Hematopoietic multipotent progenitor cell treated with erythropoietin and hydrocortisone succinate and interleukin-3 and kit ligand, for 17 days (in vitro differentiated cells): ENCODE measurements around the gene IRF7.
A peak's percentile ranks its signal among the peaks of the same experiment; 100 is the strongest.

Experiments
- DNase-seq: peaks from one replicate; pipeline ENCODE4 v3.0.0-alpha.2; 2015; ENCODE audit warnings: low spot score

The IRF7 gene

DNA sequence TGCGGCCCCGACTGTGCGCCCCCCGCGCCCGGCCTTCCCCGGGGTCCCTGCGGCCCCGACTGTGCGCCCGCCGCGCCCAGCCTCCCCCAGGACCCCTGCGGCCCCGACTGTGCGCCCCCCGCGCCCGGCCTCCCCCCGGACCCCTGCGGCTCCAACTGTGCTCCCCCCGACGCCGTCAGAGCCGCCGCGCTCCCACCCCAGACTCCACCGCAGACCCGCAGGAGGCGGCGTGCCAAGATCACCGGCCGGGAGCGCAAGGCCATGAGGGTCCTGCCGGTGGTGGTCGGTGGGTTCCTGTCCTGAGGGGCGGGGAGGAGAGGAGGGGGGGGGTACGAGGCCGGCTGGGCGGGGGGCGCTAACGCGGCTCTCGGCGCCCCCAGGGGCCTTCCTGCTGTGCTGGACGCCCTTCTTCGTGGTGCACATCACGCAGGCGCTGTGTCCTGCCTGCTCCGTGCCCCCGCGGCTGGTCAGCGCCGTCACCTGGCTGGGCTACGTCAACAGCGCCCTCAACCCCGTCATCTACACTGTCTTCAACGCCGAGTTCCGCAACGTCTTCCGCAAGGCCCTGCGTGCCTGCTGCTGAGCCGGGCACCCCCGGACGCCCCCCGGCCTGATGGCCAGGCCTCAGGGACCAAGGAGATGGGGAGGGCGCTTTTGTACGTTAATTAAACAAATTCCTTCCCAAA, 24.4 kb upstream of the IRF7 start:
- no peak for DNase-seq

- DNase-seq: no peak
These were observed 23.7 kb upstream of the IRF7 start for GRCh38 chr11:639332-639955.

- no peak for DNase-seq
These were observed 23.0 kb upstream of the IRF7 start for GRCh38 chr11:638631-639331.

DNA sequence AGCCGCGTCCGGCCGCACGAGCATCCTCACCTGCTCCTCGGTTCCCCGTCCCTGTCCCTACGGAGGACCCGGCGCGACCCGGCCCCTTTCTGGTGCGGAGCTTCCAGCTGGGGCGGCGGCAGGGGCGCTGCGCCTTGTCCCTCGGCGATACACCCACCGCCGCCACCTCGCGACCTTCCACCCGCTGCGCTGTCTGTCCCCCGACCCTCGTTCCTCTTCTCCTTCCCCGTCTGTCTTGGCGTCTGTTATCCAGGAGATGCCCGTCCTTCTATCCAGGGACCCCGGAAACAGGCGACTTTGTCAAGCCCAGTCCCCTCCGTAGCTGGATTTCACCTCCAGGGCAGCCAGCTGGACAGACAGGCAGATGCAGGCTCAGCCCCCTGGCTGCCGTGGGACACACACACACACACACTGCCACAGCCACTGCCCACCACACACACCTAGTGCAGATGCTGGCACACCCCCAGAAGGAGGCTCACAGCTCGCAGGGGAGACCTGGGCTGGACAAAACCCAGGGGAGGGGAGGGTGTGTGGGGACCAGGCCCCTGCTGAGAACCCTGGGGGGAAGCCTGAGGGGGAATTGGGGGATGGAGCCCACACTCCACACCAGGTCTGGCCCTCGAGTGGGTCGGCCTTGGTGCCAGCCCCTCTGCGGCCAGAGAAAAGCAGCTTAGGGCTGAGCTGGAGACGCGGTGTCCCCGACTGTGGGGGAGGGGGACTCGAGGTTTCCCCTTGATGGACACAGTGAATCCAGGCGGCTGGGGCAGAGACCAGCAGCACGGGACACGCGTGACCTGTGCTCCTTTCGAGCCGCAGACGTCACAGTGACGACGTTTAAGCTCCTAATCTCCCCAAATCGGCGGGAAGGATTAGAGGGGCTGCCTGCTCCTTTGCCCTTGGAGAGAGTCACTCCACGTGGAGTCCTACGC, 22.1 kb upstream of the IRF7 start:
- DNase-seq: no peak

GRCh38 chr11:637333-637592, 21.5 kb upstream of the IRF7 start:
- DNase-seq: no peak

DNA sequence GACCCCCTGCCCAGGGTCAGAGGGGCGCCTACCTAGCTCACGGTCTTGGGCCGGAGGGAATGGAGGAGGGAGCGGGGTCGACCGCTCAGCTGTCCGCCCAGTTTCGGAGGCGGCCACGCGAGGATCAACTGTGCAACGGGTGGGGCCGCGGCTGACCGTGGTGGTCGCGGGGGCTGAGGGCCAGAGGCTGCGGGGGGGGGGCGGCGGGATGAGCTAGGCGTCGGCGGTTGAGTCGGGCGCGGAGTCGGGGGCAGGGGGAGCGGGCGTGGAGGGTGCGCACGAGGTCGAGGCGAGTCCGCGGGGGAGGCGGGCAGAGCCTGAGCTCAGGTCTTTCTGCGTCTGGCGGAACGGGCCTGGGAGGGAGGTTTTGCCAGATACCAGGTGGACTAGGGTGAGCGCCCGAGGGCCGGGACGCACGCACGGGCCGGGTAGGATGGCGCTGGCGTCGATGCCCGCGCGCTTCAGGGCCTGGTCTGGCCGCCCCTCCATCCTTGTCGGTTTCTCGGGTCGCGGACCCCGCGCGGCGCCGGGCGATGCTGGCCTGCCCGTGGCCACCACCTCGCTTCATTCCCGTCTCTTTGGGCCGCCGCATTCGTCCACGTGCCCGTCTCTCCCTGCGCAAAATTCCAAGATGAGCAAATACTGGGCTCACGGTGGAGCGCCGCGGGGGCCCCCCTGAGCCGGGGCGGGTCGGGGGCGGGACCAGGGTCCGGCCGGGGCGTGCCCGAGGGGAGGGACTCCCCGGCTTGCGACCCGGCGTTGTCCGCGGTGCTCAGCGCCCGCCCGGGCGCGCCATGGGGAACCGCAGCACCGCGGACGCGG, 21.0 kb upstream of the IRF7 start, which contains the start of gene DRD4:
Gene DRD4 (plus strand): TSS at position 759 of the 822 bp plus-strand sequence. CDS start 36 bp downstream, at position 795.
- DNase-seq: no peak

DNA sequence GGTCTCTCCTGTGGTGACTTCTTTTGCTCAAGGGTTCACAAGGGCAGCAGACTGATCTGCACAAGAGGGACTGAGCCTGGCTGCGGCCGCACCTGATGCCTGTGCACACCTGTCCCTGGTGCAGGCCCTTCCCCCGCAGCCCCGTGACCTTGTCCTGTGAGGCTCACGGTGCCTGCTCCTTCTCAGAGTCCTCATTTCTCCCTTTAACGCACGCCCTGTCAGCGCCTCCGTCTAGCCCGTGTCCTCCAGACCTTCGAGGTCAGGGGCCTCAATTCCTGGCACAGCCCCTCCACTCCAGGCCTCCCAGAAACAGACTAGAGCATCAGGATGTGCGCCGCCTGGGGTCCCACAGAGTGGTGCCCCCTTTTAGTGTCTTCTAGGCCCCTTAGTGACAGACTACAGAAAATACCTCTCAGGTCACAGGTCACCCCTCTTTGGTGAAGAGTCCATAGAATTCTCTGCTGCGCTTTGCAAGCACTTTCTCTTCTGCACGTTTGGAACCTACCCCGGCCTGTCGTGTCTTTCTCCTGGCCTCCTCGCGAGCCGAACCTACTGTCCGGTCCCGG, 20.3 kb upstream of the IRF7 start:
- DNase-seq: no peak

DNA sequence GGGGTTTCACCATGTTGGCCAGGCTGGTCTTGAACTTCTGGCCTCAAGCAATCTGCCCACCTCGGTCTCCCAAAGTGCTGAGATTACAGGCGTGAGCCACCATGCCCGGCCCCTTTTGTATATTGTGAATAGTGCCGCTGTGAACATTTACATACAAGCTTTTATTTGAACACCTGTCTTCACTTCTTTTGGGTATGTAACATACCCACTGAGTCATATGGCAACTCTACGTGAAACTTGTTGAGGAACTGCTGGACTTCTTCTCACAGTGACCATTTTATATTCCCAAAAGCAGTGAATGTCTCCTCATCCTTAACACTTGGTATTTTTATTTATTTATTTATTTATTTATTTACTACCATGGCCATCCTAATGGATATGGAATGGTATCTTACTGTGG, 15.1 kb upstream of the IRF7 start:
- no peak for DNase-seq

- no peak for DNase-seq
These were observed 13.5 kb upstream of the IRF7 start for GRCh38 chr11:629237-629583.

GRCh38 chr11:628056-628455, 12.3 kb upstream of the IRF7 start:
- no peak for DNase-seq

GRCh38 chr11:627308-627576, 11.5 kb upstream of the IRF7 start:
- no peak for DNase-seq

- DNase-seq: no peak
These were observed 10.9 kb upstream of the IRF7 start, which contains the start of gene SCT for GRCh38 chr11:626475-627307. Gene SCT (minus strand): TSS chr11:627181. CDS start chr11:627143, 38 bp downstream.

- DNase-seq: no peak
These were observed 10.0 kb upstream of the IRF7 start for GRCh38 chr11:625636-626268.

DNA sequence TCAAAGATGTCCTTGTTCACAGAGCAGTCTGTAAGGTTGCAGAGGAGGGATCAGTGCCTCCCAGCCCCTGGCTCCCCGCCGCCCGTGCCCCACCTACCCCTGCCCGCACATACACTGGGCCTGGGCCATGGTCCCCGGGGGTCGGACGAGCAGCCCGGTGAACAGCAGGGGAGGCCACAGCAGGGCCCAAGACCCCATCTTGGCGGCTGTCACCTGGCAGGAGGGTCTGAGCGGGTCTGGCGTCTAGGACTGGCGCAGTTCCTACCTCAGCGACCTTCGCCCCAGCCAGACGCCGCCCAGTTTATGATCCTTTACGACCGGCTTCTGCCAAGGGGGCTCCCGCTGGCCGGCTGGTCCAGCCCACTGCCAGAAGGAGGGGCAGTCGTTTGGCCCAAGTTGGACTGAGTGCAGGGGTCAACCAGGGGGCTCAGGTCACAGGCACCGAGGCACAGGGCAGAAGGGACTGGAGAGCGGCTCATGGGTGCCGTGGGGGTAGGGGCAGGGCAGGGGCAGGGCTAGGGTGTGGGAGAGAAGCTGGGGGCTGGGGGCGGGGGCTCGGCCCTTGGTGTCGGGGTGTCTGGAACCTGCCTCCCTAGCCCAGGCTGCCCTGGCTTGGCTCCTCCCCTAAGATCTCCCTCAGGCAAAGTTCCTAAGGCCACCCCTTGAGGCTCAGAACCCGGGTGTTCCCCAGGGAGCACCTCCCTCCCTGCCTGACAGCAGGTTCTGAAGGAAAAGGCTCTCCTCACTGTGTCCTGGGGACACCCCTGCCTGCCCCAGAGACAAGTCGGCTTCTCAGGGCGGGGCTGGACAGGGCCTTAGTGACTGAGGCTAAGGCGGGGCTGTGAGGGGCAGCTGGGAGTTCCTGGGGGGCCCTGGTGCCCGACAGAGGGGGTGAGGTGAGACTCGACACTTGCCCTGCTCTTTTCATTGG, 9.2 kb upstream of the IRF7 start, which contains the start of gene CDHR5:
Gene CDHR5 (minus strand): TSS at position 251 of the 931 bp plus-strand sequence. CDS start 53 bp downstream, at position 198.
- no peak for DNase-seq

DNA sequence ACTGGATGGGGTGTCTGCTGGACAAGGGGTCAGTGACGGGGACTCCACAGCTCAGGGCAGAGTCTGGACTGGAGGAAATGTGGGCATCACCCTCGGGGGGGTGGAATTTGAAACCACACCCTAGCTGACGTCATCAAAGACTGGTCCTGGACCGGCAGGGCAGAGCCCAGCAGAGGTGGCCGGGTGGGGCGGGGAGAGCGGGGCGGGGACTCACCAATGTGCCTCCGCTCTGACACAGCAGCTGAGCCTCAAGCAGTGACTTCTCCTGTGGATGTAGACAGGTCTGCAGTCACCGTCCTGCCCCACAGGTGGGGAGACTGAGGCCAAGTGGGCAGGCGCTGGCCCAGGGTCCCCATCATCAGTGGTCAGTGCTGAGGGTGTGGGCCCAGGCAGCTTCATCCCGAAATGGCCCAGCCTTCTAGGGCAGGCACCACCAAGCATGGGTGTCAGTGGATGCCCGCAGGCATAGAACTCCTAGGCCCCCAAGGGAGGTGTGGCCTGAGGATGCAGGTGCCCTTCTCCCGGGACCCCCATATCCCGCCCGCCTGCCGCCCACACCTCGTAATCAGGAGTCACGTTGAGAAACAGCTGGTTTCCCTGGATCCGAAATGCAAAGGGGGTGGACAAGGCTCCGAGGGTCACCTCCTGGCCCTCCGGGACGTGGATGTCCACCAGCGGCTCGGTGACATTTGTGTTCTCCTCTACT, 8.4 kb upstream of the IRF7 start:
- peak; percentile 62 for DNase-seq

GRCh38 chr11:623349-623869, 7.7 kb upstream of the IRF7 start:
- DNase-seq: no peak

GRCh38 chr11:621838-622237, 6.1 kb upstream of the IRF7 start:
- DNase-seq: no peak
